ENCODE measurements around the gene XPC. TPM values are rescaled to one million over a fixed set of nuclear protein-coding genes. Genes with fewer than 3 reads are reported as not detected.

XPC gene
- total and polyA plus RNA-seq, 4 donors = 12.7 to 26.7 (median 14.2) TPM

- no peak for TF ChIP-seq CTCF (IDR thresholded peaks at IDR 0.05; ENCODE audit: low read depth, low read length, missing input control)
Observed at GRCh38 chr3:14202874-14203520, 24.6 kb upstream of the XPC start (continued).

GRCh38 chr3:14201940-14202684 is 23.7 kb upstream of the XPC start:
- DNase-seq (ENCODE audit: low spot score) = peak; percentile 54
- peak overlapping the region; percentile 20 to 41 for H3K27ac ChIP-seq (ENCODE audit: low read depth in 1 of 2, low read length in 2 of 2)
- peak; percentile 69 for TF ChIP-seq YY1 (IDR thresholded peaks at IDR 0.05)
- peak; percentile 98 to 99 for TF ChIP-seq RXRA (IDR thresholded peaks at IDR 0.05)
- TF ChIP-seq FOXA1 (IDR thresholded peaks at IDR 0.05) = peak; percentile 27
- TF ChIP-seq GABPA (IDR thresholded peaks at IDR 0.05 in 1 of 2, conservative IDR thresholded peaks at IDR 0.05 in 1 of 2) = peak in 1 of 2 donors; percentile 27
- peak; percentile 63 for TF ChIP-seq FOXA2 (IDR thresholded peaks at IDR 0.05)
- peak; percentile 85 for TF ChIP-seq MAX (IDR thresholded peaks at IDR 0.05)
- peak; percentile 80 for TF ChIP-seq HNF4G (IDR thresholded peaks at IDR 0.05)
- peak; percentile 74 to 85 for TF ChIP-seq JUND (IDR thresholded peaks at IDR 0.05)
- TF ChIP-seq HNF4A (conservative IDR thresholded peaks at IDR 0.05) = peak; percentile 88 to 92
- TF ChIP-seq ZBTB33 (IDR thresholded peaks at IDR 0.05) = peak; percentile 82
- TF ChIP-seq NR2F2 (IDR thresholded peaks at IDR 0.05) = peak; percentile 90
- TF ChIP-seq REST (IDR thresholded peaks at IDR 0.05) = peak; percentile 52
- peak; percentile 23 to 59 for TF ChIP-seq EGR1 (IDR thresholded peaks at IDR 0.05; ENCODE audit: low read depth in 2 of 2)
- TF ChIP-seq TAF1 (conservative IDR thresholded peaks at IDR 0.05) = no peak
- no peak for TF ChIP-seq CTCF (IDR thresholded peaks at IDR 0.05; ENCODE audit: low read depth, low read length, missing input control)
- peak; percentile 64 for TF ChIP-seq ATF3 (IDR thresholded peaks at IDR 0.05)
- TF ChIP-seq RAD21 (IDR thresholded peaks at IDR 0.05) = peak in 1 of 2 donors; percentile 55
- peak; percentile 96 for TF ChIP-seq SP1 (IDR thresholded peaks at IDR 0.05)
- peaks cover 0 to 15% (median 4%) of the 10 kb centered on the region in 4 donors for H3K36me3 ChIP-seq (ENCODE audit: control insufficient read depth in 4 of 4, insufficient read depth in 3 of 4, low read depth in 1 of 4, low read length in 3 of 4)
- 30% methylated on average over 7 of the region's 7 CpGs for WGBS
- no peaks in the 10 kb centered on the region for H3K27me3 ChIP-seq (ENCODE audit: control insufficient read depth in 4 of 4, insufficient read depth in 4 of 4, low read length in 3 of 4)
- H3K4me3 ChIP-seq (ENCODE audit: low read depth in 1 of 3, low read length in 3 of 3) = no peak overlapping the region
- no peak overlapping the region for H3K9ac ChIP-seq (ENCODE audit: low read depth in 1 of 2, low read length in 2 of 2)
- H3K4me1 ChIP-seq (ENCODE audit: control insufficient read depth in 4 of 4, insufficient read depth in 4 of 4, low read length in 3 of 4) = peaks cover 8 to 42% (median 36%) of the 10 kb centered on the region in 4 donors
- H3K9me3 ChIP-seq (ENCODE audit: control insufficient read depth in 4 of 4, low read length in 3 of 4) = no peaks in the 10 kb centered on the region
